A549 (cell line): ENCODE data around the gene LRRC9. TPM values are rescaled to one million over a fixed set of nuclear protein-coding genes. Genes with fewer than 3 reads are reported as not detected.

Experiments
- ATAC-seq, 2 experiments: fragments of 200-7000 bp in 1 of 2; fragments of >200 bp in 1 of 2; cut with Nextera tagmentation in 1 of 2; cut with Tn5 transposase in 1 of 2; 3 replicates each; pipeline versions ENCODE4 v1.8.0 to v1.9.1; 2018 to 2020; ENCODE audit warnings: mild to moderate bottlenecking in 1 of 2, moderate library complexity in 1 of 2
- CTCF ChIA-PET: fragments of 300-600 bp; sonication (Branson Sonifier 250); formaldehyde crosslinking; extraction: SDS; loops from one replicate; lab custom pipeline; 2021; ENCODE audit warnings: antibody characterized with exemption, inconsistent platforms; lab: Yijun Ruan, JAX
- POLR2A ChIA-PET: fragments of 350-600 bp; formaldehyde crosslinking; extraction: SDS; loops from one replicate; lab custom pipeline; 2021; ENCODE audit warnings: antibody characterized with exemption, inconsistent platforms; lab: Yijun Ruan, JAX
- DNase-seq, 2 experiments: peaks; one replicate each; pipeline versions ENCODE4 v3.0.0 to v3.0.0-alpha.2; 2011 to 2016; ENCODE audit warnings: low read depth in 1 of 2, low spot score in 1 of 2
- FAIRE-seq: peaks from 2 replicates; lab custom pipeline; 2011; peaks lifted over from hg19 to GRCh38; lab: Jason Lieb, UNC
- H3K27ac ChIP-seq, 2 experiments: fragments of >200 bp; sonication (Bioruptor Twin); formaldehyde crosslinking; 3 replicates each; pipeline ENCODE4 v1.5.1; 2016 to 2017
- H3K4me1 ChIP-seq: fragments of >200 bp; sonication (Bioruptor Twin); formaldehyde crosslinking; 3 replicates; pipeline ENCODE4 v1.6.1; 2016
- H3K4me2 ChIP-seq: fragments of >200 bp; sonication (Bioruptor Twin); formaldehyde crosslinking; 3 replicates; pipeline ENCODE4 v1.6.1; 2016
- H3K4me3 ChIP-seq: fragments of >200 bp; sonication (Bioruptor Twin); formaldehyde crosslinking; 3 replicates; pipeline ENCODE4 v1.5.1; 2016
- H3K9me3 ChIP-seq: fragments of >200 bp; sonication (Bioruptor Twin); formaldehyde crosslinking; 3 replicates; pipeline ENCODE4 v1.6.1; 2016
- BCL3 ChIP-seq: fragments of >200 bp; sonication (Bioruptor Twin); formaldehyde crosslinking; IDR thresholded peaks from 3 replicates; pipeline ENCODE4 v1.6.1; 2016
- CHD2 ChIP-seq: fragments of 150-350 bp; IDR thresholded peaks from 2 replicates; pipeline ENCODE4 v1.6.1; 2014; ENCODE audit warnings: low read length; ENCODE audit not compliant: partially characterized antibody
- FOSL2 ChIP-seq, 2 experiments: fragments of 450-650 bp in 1 of 2; fragments of >200 bp in 1 of 2; sonication (Bioruptor Twin) in 1 of 2; formaldehyde crosslinking; IDR thresholded peaks; 2 replicates each; pipeline versions ENCODE4 v1.5.0 to v1.6.1; 2016 to 2020; ENCODE audit warnings: mild to moderate bottlenecking in 1 of 2, moderate library complexity in 1 of 2
- GATA3 ChIP-seq: IDR thresholded peaks from 2 replicates; pipeline ENCODE4 v1.6.1; 2012; ENCODE audit warnings: borderline replicate concordance
- HDAC2 ChIP-seq: fragments of 200-600 bp; sonication (generic); IDR thresholded peaks from 2 replicates; pipeline ENCODE4 v1.6.1; 2016
- HOXA7 ChIP-seq: fragments of 250-450 bp; sonication (Bioruptor Pico); IDR thresholded peaks from 2 replicates; pipeline ENCODE4 v1.5.0; 2020; ENCODE audit warnings: mild to moderate bottlenecking, moderate library complexity
- MAZ ChIP-seq: fragments of 150-350 bp; IDR thresholded peaks from 2 replicates; pipeline ENCODE4 v1.6.1; 2014; ENCODE audit warnings: antibody characterized with exemption, low read depth, low read length, borderline replicate concordance
- NR3C1 ChIP-seq: fragments of >200 bp; sonication (Bioruptor Twin); formaldehyde crosslinking; IDR thresholded peaks from 3 replicates; pipeline ENCODE4 v1.6.1; 2017
- PBX3 ChIP-seq: IDR thresholded peaks from 2 replicates; pipeline ENCODE4 v1.6.1; 2012
- POLR2AphosphoS2 ChIP-seq: conservative IDR thresholded peaks from 2 replicates; pipeline ENCODE4 v1.6.1; 2012; ENCODE audit warnings: low read length, improper control_type of control experiment, inconsistent platforms
- RARB ChIP-seq: fragments of 250-450 bp; sonication (Bioruptor Pico); IDR thresholded peaks from 2 replicates; pipeline ENCODE4 v1.8.0; 2021; ENCODE audit warnings: mild to moderate bottlenecking, moderate library complexity
- RFX5 ChIP-seq: fragments of 450-650 bp; IDR thresholded peaks from 2 replicates; pipeline ENCODE4 v1.7.1; 2014; ENCODE audit warnings: antibody characterized with exemption, mild to moderate bottlenecking, moderate library complexity
- RNF2 ChIP-seq: fragments of 200-600 bp; sonication (generic); IDR thresholded peaks from 2 replicates; pipeline ENCODE4 v1.6.1; 2016; ENCODE audit warnings: low read depth, mild to moderate bottlenecking, antibody characterized with exemption, moderate library complexity, borderline replicate concordance
- ZC3H11A ChIP-seq: fragments of 450-650 bp; IDR thresholded peaks from 2 replicates; pipeline ENCODE4 v1.6.1; 2014; ENCODE audit warnings: antibody characterized with exemption, mild to moderate bottlenecking
- ZFP36 ChIP-seq: fragments of 450-650 bp; IDR thresholded peaks from 2 replicates; pipeline ENCODE4 v1.6.1; 2014; ENCODE audit warnings: borderline replicate concordance; ENCODE audit not compliant: partially characterized antibody
- ZNF302 ChIP-seq: fragments of 250-450 bp; sonication (Bioruptor Pico); IDR thresholded peaks from 2 replicates; pipeline ENCODE4 v1.9.0; 2021; ENCODE audit warnings: inconsistent platforms, mild to moderate bottlenecking, moderate library complexity
- ZSCAN20 ChIP-seq: fragments of 250-450 bp; sonication (Bioruptor Pico); IDR thresholded peaks from 2 replicates; pipeline ENCODE4 v1.8.0; 2022; ENCODE audit warnings: mild to moderate bottlenecking, moderate library complexity
- WGBS: methylation state at CpG from one replicate; pipeline ENCODE4 v1.1.6; 2017; ENCODE audit errors: missing lambda C conversion rate; 5-methylcytosine and 5-hydroxymethylcytosine counted together
- polyA plus RNA-seq, 4 experiments: library from polyadenylated mRNA; depleted of rRNA in 3 of 4; stranded (reverse); fragments of >200 nt; fragmentation: RNase III in 1 of 4; extraction: RNeasy Plus Mini Kit Qiagen cat#74134 plus additional on column Dnase treatment in 1 of 4; gene quantifications; 2 replicates in 3 of 4; 3 replicates in 1 of 4; pipeline ENCODE4 v1.2.3, GENCODE V29; 2011 to 2017
- TF ChIP-seq, protein P1 (sequence below): fragments of 250-450 bp; sonication (Bioruptor Pico); IDR thresholded peaks from 2 replicates; pipeline ENCODE4 v1.5.0; 2020; ENCODE audit warnings: low read depth, mild to moderate bottlenecking, moderate library complexity
- TF ChIP-seq, protein P2 (sequence below): fragments of 450-650 bp; IDR thresholded peaks from 2 replicates; pipeline ENCODE4 v1.6.1; 2014; ENCODE audit warnings: antibody characterized with exemption
- TF ChIP-seq, protein P3 (sequence below): IDR thresholded peaks from 2 replicates; pipeline ENCODE4 v1.6.1; 2012; ENCODE audit warnings: low read depth, borderline replicate concordance
- TF ChIP-seq, protein P4 (sequence below): fragments of 250-450 bp; sonication (Bioruptor Pico); IDR thresholded peaks from 2 replicates; pipeline ENCODE4 v1.5.0; 2021; ENCODE audit warnings: mild to moderate bottlenecking, moderate library complexity, borderline replicate concordance

LRRC9 gene
- polyA plus RNA-seq, 2 of the 4 experiments (the other 2 are of a cell fraction) = not detected

DNA sequence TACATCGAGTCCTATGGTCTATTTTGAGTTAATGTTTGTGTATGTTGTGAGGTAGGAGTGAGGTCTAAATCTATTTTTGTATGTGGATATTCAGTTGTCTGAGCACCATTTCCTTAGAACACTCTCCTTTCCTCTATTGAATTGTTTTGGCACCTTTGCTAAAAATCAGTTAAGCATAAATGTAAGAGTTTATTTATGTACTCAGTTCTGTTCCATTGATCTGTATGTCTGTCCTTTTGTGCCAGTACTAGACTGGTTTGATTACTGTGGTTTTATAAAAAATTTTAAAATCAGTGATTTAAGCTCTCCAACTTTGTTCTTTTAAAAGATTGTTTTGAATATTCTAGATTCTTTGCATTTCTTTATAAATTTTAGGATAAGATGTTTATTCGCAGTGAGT lies 101.7 kb downstream of the LRRC9 start:
- H3K27ac ChIP-seq = no peak overlapping the region
- FAIRE-seq = no peak

GRCh38 chr14:60025571-60025970 lies 105.6 kb downstream of the LRRC9 start:
- H3K4me1 ChIP-seq = no peaks in the 10 kb centered on the region
- ATAC-seq = no peak
- H3K27ac ChIP-seq = no peak overlapping the region
- no peak overlapping the region for H3K4me2 ChIP-seq
- DNase-seq = no peak
- FAIRE-seq = no peak
- CTCF ChIA-PET = no interaction called here
- H3K9me3 ChIP-seq = no peaks in the 10 kb centered on the region
- POLR2A ChIA-PET = no interaction called here
- H3K4me3 ChIP-seq = no peak overlapping the region
- no peak for TF ChIP-seq RNF2
- no peak for TF ChIP-seq ZC3H11A
- no peak for TF ChIP-seq ZNF302
- no peak for TF ChIP-seq HOXA7 (CRISPR knock-in tag)
- TF ChIP-seq, protein P1, sequence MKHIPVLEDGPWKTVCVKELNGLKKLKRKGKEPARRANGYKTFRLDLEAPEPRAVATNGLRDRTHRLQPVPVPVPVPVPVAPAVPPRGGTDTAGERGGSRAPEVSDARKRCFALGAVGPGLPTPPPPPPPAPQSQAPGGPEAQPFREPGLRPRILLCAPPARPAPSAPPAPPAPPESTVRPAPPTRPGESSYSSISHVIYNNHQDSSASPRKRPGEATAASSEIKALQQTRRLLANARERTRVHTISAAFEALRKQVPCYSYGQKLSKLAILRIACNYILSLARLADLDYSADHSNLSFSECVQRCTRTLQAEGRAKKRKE (CRISPR knock-in tag) = no peak
- no peak for TF ChIP-seq BCL3
- TF ChIP-seq PBX3 = no peak
- no peak for TF ChIP-seq CHD2
- TF ChIP-seq GATA3 = no peak
- no peak for TF ChIP-seq FOSL2 (IDR thresholded peaks at IDR 0.05)
- no peak for TF ChIP-seq FOSL2 (CRISPR knock-in tag; IDR thresholded peaks at IDR 0.05)
- TF ChIP-seq, protein P2, sequence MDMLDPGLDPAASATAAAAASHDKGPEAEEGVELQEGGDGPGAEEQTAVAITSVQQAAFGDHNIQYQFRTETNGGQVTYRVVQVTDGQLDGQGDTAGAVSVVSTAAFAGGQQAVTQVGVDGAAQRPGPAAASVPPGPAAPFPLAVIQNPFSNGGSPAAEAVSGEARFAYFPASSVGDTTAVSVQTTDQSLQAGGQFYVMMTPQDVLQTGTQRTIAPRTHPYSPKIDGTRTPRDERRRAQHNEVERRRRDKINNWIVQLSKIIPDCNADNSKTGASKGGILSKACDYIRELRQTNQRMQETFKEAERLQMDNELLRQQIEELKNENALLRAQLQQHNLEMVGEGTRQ = no peak
- no peak for TF ChIP-seq NR3C1
- no peak for TF ChIP-seq RFX5
- TF ChIP-seq RARB (CRISPR knock-in tag) = no peak
- TF ChIP-seq, protein P3, sequence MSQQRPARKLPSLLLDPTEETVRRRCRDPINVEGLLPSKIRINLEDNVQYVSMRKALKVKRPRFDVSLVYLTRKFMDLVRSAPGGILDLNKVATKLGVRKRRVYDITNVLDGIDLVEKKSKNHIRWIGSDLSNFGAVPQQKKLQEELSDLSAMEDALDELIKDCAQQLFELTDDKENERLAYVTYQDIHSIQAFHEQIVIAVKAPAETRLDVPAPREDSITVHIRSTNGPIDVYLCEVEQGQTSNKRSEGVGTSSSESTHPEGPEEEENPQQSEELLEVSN = no peak
- no peak for TF ChIP-seq POLR2AphosphoS2
- TF ChIP-seq HDAC2 = no peak
- TF ChIP-seq, protein P4, sequence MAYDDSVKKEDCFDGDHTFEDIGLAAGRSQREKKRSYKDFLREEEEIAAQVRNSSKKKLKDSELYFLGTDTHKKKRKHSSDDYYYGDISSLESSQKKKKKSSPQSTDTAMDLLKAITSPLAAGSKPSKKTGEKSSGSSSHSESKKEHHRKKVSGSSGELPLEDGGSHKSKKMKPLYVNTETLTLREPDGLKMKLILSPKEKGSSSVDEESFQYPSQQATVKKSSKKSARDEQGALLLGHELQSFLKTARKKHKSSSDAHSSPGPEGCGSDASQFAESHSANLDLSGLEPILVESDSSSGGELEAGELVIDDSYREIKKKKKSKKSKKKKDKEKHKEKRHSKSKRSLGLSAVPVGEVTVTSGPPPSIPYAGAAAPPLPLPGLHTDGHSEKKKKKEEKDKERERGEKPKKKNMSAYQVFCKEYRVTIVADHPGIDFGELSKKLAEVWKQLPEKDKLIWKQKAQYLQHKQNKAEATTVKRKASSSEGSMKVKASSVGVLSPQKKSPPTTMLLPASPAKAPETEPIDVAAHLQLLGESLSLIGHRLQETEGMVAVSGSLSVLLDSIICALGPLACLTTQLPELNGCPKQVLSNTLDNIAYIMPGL (CRISPR knock-in tag) = no peak

More for the DNA sequence above, 101.7 kb downstream of the LRRC9 start:
- no peak for ATAC-seq
- Histone ChIP-seq H3K4me2 (no peak overlapping the region), H3K4me3 (no peak overlapping the region), H3K9me3 (no peaks in the 10 kb centered on the region), H3K4me1 (no peaks in the 10 kb centered on the region)
- ChIA-PET CTCF (no interaction called here), POLR2A (no interaction called here)
- DNase-seq = no peak
- 25% methylated on average over 2 of the region's 2 CpGs for WGBS
- TF ChIP-seq CHD2 (no peak), ZSCAN20 (no peak), MAZ (no peak), ZFP36 (no peak), ZNF302 (no peak), FOSL2 (IDR thresholded peaks at IDR 0.05) (no peak), FOSL2 (CRISPR knock-in tag; IDR thresholded peaks at IDR 0.05) (no peak)
